Stimulated activated CD4-positive, alpha-beta T cell treated with anti-CD3 and anti-CD28 coated beads, Interleukin-4, amount 100 ng/mL, for 1 hour (primary cell): Measurements from ENCODE around the gene SLC9A6.
"Not testable (repeated sequence)": the region's sequence is repeated elsewhere in the genome, so short reads cannot be mapped to it uniquely, and the experiment has no call there.

Experiments
- DNase-seq: peaks from one replicate; pipeline ENCODE4 v3.0.0-alpha.2; 2020

Gene SLC9A6

DNA sequence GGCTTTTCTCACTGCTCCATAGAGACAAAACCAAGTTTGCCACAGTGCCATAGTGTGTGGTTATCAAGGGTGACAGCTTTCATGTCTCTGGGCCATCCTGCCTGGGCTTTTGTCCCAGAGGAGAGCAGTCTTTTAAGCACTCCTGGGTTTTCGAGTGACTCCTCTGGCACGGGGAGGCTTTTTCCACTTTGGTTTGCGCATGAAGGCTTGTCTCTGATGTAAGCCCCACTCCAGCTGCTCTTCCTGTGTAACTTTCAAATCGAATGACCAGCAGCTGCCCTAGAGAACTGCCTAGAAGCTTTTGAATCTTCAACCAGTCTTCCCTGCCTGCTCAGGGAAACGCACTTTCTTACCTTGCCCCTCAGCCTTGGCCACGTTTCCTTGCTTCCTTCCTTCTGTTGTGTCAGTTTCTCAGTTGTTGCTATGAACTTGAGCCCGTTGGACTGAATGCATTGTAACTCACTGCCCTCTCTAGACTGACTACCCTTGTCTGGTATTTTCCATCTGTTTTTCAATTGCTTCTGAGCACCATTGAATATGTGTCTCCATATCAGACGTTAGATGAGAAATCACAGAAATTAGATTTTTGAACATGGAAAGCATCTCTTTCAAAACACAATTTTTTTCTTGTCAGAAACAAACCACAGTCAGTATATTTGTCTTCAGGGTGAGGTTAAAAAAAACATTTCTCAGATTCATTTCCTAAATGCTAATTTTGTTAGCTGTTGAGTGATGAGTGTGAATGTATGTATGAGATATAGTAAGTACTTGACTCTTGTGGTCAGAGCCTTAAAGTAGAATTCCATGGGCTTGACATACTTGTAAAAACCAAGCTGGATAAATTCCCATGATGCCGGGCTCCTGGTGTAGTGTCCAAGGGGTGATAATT lies 45.3 kb downstream of the SLC9A6 start:
- DNase-seq, result no peak

DNA sequence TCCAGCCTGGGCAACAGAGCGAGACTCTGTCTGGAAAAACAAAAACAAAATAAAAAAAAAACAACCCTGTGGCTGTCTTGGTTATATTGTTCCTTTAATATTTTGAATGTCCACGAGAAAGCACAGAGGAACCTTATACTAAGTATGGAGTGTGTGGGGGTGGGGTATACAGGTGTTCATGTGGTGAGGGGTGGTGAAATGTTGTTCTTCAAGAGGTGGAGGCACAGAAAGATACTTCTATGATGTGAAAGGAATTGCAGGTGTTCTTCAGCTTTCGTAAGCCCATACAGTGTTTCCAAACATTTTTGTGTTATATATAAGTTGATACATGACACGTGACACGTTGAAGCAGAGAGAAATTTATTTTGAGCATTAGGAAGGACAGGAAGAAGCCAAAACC lies 46.4 kb downstream of the SLC9A6 start:
- no peak for DNase-seq

DNA sequence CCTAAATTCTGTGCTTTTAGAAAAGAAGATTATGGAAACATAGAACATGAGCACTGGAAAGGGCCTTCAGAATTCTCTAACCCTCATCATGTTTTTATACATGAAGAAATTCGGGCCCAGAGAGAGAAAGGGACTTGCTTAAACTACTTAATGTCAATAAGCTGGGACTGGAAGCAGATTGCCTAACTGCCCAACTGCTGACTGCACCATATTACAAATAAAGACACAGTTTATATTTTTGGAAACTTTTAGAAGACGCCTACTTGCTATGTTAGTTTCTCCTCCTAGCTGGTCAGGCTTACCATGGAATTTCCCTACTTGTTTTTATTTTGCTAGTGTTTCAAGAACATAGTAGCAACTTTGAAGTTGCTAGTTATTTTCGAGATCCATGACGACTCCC lies 47.1 kb downstream of the SLC9A6 start:
- no peak for DNase-seq

DNA sequence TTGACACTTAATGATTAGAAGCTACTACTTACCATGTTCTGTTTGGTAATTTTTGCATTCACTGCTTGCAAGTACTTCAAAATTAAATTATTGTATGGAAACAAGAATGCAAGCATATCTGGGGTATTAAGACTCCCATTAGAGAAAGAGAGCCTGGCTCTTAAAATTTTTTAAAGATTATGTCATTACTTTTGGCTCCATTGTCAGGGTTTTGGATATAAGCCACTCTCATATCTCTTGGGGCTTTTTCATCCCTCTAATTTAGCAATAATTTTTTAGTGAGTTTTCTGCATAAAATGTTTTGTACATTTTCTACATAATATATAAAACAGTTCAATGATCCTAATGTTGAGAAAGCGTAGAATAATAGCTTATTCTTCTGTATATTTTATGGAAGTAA lies 49.4 kb downstream of the SLC9A6 start:
- no peak for DNase-seq

DNA sequence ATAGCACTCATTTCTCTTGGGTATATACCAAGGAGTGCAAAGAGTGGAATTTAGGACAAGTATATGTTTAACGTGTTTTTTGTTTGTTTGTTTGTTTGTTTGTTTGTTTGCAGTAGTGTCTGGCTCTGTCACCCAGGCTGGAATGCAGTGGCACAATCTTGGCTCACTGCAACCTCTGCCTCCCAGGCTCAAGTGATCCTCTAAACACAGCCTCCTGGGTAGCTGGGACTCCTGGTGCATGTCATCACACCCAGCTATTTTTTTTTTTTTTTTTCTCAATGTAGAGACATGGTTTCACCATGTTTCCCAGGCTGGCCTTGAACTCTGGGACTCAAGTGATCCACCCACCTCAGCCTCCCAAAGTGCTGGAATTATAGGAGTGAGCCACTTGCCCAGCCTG lies 50.4 kb downstream of the SLC9A6 start:
- DNase-seq, result no peak

DNA sequence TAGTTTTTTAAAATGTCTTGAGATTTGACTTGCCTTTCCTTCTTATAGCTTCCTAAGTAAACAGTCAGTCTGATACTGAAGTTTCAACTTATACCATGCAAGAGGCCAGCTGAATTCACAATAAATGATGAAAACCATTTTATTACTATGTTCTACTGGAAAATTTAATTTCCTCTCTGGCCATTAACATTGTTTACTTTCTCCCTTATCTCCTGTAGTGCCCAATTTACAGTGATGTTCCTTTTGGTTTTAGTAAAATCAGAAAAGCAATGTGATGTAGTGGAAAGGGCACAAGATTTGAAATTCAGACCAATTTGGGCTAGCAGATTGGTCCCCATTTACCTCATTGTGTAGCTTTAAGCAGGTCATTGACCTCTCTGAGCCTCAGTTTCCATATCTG lies 54.2 kb downstream of the SLC9A6 start:
- no peak for DNase-seq

DNA sequence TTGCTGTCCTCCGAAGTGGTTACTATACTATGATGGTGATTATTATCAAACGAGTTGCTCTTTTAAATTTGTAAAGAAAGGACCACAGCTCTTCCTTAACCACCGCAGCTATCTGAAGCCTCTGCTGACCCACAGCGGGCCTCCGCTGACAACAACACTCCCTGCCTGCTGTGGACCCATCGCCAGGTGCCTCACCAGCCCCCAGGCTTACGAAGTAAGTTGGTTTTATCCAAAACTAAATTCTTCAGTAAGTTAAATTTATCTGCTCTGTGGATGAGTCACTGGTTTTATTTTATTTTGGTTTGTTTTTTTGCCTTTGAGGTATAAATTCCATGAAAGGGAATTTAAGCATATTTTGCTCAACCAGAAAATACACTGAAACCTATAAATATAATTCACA lies 54.7 kb downstream of the SLC9A6 start:
- no peak for DNase-seq

DNA sequence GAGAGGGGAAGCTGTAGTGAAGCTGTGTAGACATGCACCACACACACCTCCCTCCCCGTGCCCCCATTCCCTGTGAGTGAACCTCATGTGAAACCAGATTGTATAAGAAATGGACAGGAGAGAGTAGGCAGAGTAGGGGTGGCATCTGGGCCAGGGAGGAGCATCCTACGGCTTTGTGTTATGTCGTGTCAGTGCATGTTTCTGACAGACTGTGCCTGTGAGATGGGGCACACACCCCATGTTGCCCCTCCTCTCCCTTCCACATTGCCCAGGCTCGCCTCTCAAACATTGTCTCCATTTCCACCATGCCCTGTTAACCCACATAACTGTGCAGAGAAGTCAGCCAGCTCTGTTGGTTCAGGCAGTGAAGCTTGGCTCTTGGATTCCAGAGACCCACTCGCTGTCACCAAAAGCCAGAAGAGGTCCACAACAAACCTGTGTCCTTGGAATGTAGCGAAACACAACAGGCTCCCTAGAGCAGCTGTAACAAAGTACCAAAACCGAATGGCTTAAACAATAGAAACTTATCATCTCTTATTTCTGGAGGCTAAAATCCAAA lies 56.1 kb downstream of the SLC9A6 start:
- no peak for DNase-seq

DNA sequence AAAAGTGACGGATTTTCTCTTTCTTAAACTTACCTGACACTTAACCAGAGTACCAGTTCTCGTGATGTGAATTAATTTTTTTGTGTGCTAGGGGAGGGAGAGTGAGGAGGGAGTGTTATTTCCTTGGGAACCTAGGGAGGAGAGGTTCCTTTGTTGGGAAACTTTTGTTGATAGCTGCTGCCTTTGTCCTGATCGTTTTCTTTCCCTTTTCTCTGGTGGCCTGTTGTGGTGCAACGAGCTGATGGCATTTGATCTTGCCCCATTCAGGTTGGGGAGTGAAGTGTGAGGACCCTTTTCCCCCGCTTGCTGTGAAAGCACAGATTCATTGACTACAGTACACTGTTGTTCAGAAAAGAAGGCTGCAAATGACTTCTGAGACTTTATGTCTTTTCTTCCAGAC lies 59.8 kb downstream of the SLC9A6 start:
- no peak for DNase-seq

DNA sequence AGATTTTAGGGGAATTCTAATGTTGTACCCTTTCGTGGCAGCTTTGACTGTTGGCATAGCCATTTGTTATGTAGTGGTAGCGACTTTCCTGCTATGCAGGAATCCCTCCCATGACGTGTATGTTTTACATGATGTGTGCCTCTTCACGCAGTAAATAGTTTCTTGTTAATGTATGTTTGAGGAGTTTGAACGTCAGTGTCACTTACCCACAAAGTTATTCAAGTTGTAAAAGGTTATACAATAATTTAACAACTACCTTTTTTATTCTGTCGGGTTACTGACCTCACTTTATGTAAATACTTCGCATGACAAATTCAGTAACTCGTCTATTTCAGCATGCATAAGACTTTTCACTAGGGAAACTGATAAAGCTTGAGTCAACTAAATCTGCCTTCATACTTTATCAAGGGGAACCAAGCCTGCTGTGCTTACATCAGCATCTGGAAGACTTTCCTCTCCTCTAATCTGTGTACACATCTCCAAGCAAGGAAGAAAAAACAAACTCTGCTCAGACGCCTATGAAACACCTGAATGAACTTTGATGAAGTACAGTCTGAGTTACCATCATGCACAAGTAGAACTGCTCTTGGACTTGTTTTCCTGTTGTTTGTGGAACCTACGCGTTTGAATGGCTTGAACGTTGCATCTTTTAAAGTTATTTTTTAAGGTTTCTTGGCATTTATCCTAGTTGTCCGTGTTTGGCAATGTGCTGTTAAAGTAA lies 61.2 kb downstream of the SLC9A6 start:
- no peak for DNase-seq

DNA sequence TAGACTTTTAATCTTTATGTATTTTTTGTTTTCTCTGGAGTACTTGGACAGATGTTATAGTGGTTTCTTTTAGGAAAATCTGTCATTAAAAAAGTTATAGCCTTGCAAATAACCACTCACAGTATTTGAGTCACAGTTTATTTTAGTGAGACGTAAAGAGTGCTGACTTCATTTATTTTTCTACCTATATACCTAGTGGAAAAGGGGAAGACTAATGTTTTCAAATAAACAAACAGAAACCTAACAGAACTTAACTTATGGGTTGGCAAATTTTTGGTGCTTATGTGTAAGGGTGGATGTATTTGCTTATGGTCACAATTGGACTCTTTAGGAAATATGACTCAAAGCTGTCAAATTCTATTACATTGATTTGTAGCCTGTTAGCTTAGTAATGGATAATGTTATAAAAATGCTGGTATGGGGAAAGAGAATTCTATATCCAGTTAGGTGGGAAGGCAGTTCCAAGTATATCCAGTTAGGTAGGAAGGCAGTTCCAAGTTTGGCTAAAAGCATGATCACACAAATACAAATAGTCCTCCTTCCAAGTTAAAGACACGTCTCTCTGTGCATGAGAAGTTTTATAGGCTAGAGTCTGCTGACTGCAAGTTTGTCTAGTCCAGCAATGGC lies 61.9 kb downstream of the SLC9A6 start:
- no peak for DNase-seq

DNA sequence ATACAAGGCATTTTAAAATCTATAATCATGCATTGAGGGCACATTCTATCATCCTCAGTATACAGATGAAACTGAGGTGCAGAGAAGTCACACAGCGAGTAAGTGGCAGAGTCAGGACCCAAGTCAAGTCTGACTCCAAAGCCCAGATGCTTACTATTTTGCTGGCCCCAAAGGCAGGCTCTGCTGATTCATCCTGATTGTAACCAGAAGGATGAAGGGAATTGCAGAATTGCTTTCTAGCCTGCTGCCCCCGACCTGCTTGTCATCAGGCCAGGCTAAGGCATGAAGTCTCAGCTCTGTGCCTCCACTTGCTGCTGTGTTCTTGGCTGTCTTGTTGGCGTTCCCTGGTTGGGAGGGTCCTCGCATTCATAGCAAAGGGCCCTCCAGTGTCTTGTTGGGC lies 62.7 kb downstream of the SLC9A6 start:
- no peak for DNase-seq

DNA sequence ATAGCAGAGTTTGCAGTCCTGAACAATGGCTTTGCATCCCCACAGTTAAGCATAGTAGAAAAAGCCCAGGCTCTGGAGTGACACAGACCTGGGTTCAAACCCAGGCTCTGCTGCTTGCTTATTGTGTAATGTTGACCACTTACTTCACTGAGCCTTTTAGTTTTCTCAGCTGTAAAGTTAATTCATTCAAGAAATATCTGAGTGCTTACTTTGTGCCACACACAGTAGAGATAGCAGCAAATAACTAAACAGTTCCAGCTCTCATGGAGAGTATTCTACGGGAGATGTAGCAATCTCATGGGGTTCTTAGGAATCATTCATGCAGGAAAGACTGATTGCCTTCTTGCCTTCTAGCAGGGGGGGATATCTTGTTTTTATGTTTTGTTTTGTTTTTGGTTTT lies 63.2 kb downstream of the SLC9A6 start:
- DNase-seq, result no peak

DNA sequence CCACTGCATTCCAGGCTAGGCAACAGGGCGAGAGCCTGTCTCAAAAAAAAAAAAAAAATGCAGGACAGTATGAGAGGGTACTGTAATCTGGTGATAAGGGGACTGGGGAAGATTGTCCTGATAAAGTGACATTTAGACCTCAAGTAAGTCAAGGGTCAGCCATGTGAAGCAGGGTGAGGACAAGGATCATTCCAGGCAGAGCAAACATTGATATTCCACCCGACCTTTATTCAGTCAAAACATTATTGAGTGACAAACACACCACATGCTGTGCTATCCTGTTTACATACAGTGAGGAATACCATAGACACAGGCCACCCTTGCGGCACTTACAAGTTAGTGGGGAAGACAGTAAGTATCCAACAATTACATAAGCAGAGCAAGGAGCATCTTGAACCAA lies 64.4 kb downstream of the SLC9A6 start:
- DNase-seq, result no peak

DNA sequence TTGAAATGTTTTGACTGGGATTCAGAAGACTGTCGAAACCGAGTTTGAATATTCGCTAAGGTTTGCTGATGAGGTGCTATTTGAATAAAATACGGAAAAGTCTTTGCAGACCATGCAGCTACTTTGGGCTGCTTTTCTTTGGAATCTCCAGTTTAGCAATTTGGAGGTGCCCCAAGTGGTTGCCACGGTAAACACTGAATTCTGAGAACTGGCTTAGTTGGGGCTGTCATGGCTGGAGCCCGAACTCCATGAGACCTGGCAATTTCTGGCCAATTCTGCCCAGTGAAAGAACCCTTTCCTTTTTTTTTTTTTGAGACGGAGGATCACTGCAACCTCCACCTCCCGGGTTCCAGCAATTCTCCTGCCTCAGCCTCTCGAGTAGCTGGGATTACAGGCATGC lies 65.6 kb downstream of the SLC9A6 start:
- DNase-seq, result not testable (repeated sequence)

DNA sequence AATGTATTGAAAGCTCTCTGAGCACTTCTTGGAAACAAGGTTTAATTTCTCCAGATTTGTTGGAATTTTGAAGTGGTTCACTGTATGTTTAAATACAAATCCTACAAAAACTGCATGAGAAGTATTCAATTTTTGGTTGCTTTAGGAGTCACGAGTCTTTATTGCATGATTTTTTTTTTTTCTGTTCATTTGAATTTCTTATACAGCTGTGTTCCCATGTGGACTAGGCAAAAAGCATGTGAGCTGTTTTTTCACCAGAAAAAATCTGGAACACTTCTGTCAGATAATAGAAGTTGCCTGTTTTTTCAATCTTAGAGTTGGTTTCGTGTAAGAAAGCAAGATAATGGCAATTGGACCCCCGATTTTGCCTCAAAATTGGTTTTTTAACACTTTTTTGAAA lies 66.4 kb downstream of the SLC9A6 start:
- DNase-seq, result no peak

DNA sequence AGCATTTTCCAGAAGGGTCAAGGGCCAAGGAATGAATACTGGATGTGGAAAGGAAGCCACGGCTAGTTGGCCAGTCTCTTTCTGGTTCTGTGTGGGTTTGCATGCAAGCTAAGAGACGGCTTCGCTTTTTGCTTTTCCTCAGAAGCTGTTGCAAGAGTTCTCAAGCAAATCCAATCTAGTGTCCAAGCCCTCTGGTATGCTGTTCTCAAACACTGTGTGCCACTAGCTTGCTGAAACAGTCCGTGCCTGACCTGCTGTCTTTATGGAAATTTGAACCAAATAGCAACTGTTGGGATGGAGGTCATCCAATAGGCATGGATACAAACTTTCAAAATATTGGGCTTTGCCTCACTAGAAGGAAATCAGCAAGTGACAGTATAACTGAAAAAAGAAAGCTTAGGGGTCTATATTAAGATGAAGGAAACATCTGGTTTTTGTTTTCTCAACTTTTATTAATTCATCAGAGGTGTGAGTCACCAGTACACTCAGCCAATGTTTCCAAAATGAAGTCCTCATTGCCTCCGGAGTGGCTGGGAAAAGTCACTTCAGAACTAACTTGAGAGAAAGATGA lies 70.5 kb downstream of the SLC9A6 start:
- DNase-seq, result no peak

DNA sequence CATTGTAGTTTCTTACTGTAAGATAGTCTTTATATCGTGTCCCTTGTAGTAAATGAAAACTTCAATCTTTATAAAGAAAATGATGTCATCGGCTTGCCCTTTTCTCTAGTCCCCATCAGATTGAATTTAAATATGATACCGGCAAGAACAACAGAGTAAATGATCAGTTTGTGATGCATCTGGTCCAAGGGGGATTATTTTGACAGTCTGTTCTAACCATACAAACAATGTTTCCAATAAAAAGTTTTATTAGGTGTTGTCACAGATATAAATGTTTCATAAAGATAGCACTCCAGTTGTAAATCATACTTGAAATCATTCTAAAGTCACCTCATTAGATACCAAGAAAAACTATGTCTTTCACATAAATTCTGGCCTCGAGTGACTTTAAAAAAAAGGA lies 72.3 kb downstream of the SLC9A6 start:
- DNase-seq, result no peak

DNA sequence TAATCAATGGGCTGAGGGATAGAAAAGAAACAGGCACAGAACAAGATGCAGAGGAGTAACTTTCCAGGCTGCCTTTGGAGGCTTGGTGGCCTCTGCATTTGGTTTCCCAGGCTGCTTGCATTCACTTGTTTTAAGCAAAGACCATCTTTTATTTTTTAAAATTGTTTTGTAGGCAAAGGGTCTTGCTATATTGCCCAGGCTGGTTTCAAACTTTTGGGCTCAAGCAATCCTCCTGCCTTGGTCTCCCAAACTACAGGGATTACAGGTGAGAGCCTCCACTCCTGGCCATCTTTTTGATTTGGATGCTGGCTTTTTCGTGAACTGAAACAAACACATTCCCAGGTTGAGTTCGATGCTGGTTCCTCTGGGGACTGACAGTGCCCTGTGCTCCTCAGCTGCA lies 74.1 kb downstream of the SLC9A6 start:
- no peak for DNase-seq

DNA sequence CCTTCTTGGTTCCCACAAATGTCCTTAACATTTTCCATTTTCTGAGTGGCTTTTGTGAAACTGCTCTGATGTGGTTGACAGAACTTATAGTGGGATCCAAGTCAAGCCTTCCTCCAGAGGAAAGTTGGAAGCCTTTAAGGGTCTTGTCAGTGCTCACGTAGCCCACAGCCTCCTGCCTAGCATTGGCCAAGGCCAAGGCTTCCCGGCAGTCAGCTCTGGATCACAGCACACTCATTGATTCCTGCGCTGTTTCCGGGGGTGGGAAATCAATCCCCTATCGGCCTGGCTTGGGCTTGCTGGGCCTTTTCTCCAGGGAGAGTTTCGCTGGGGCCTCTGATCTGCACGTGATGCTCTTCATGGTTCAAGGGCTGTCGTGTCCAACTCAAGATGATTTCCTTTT lies 76.1 kb downstream of the SLC9A6 start:
- no peak for DNase-seq

DNA sequence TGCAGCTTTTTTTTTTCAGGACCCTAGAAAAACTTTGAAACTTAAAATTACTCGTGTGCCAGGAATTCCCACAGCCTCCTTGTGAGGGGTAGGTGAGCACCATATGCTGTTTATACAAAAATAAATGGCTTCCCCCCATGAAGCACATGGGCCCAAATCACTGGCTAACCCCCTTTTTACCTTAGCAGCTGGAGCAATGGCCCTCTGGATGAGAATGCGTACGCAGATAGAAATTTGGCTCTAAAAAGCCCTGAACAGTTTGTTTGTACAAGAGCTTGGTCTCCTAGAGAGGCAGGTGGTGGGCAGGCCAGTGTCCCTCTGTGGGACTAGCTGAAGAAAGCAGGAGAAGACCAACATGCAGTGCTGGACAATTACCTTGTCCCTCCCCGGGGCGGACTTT lies 76.5 kb downstream of the SLC9A6 start:
- DNase-seq, result no peak

DNA sequence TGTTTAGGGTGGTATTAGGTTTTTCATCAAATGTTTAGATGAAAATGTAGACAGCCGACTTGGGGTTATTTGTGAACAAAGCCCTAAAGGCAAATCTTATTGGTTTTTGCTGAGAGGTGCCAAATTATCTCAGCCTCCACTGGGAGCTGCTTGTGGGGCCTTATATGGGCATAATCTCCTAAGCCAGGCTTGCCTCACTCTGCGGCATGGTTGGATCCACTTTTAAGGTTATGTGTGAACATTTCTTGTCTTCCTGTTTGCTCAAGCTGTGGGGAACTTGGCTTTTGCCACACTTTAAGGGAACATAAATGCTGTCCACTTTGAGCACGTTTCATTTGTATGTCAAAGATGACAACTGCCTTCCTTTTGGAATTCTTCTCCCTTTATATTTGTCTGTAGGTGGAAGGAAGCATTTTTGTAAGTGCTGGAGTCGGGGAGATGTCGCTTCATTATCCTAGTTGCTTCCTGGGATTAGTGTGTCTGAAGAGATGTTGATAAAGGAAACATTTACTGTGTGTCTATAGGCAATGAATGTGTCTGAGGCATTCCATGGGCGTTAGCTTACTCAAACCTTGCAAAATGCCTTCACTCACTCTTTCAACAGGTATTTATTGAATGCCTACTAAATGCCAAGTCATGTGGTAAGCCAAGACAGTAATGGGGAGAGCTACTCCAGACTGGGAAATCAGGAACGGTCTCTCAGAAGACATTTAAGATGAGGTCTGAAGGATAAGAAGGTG lies 78.3 kb downstream of the SLC9A6 start:
- no peak for DNase-seq

DNA sequence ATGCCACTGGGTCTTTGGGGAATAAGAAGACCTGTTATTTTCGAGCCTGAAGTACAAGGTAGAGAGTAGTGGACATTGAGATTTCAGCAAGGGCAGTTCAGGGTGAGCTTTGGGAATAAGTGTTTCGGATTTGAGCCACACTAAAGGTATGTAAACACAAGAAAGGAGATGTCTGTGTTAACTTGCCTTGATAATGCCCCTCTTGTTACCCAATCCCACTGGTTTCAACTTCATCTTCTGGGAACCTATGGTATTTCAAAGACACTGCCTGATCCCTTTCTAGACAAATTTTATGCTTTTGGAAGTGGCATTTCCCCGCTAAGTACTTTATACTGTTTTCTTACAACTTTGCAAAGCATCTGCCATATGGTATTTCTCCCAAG lies 79.4 kb downstream of the SLC9A6 start:
- DNase-seq, result no peak
